ENCODE results near the gene MAT1A. TPM values are rescaled to one million over a fixed set of nuclear protein-coding genes. Genes with fewer than 3 reads are reported as not detected.

MAT1A gene
- not detected in 2 replicates for total RNA-seq

GRCh38 chr10:80289451-80290287 is at the start of gene MAT1A:
TSS of gene MAT1A (minus strand) at chr10:80289658. CDS start at chr10:80289423, 235 bp downstream.

Other genes starting within 250 kb of the MAT1A start
- gene TMEM254, start 211.0 kb downstream of the MAT1A start, total RNA-seq = 7.7 and 8.0 TPM in 2 replicates
- gene PLAC9, start 156.9 kb downstream of the MAT1A start, total RNA-seq = 4.7 and 4.9 TPM in 2 replicates
- 61.2 and 86.4 TPM in 2 replicates for gene ANXA11, start 84.1 kb downstream of the MAT1A start, total RNA-seq
- gene DYDC1, start 67.1 kb upstream of the MAT1A start, total RNA-seq = not detected in 2 replicates
- gene DYDC2, start 67.1 kb upstream of the MAT1A start, total RNA-seq = not detected in 2 replicates
- gene PRXL2A, start 118.9 kb upstream of the MAT1A start, total RNA-seq = 175 and 196 TPM in 2 replicates
- gene TSPAN14, start 164.7 kb upstream of the MAT1A start, total RNA-seq = 130 and 156 TPM in 2 replicates
- gene SH2D4B, start 248.2 kb upstream of the MAT1A start, total RNA-seq = under 0.01 and 0.07 TPM in 2 replicates